ENCODE measurements around the gene RER1.

Gene RER1

GRCh38 chr1:2391041-2391930 lies at the start of gene RER1, which contains the start of gene MORN1:
RER1 (plus strand) TSS chr1:2391841; CDS start chr1:2395791, 3,950 bp downstream.
MORN1 (minus strand) TSS chr1:2391554; CDS start chr1:2391533, 21 bp downstream.
- peak within 1 kb of the TSS; percentile 91 for H3K27ac ChIP-seq (ENCODE audit: low read depth, low read length)

GRCh38 chr1:2342384-2343022 lies 49.1 kb upstream of the RER1 start:
- H3K36me3 ChIP-seq (ENCODE audit: low read length): no peaks in the 10 kb centered on the region
- TF ChIP-seq EZH2phosphoT487 (conservative IDR thresholded peaks at IDR 0.05; ENCODE audit: low read length) (no peak), CTCF (IDR thresholded peaks at IDR 0.05; ENCODE audit: insufficient read depth, low read length, poor library complexity, severe bottlenecking) (no peak)
- H3K4me3 ChIP-seq (ENCODE audit: insufficient read depth, low read length, poor library complexity, severe bottlenecking): no peak overlapping the region
- H2AFZ ChIP-seq (ENCODE audit: low read depth, low read length, severe bottlenecking): no peak overlapping the region
- no peaks in the 10 kb centered on the region for H4K20me1 ChIP-seq (ENCODE audit: low read depth, low read length)
- no peaks in the 10 kb centered on the region for H3K9me3 ChIP-seq (ENCODE audit: insufficient read depth, low read length)
- no peak overlapping the region for H3K9ac ChIP-seq (ENCODE audit: low read length)
- no peak overlapping the region for H3K27ac ChIP-seq (ENCODE audit: low read depth, low read length)
- H3K79me2 ChIP-seq (ENCODE audit: insufficient read depth, low read length): no peaks in the 10 kb centered on the region
- H3K27me3 ChIP-seq (ENCODE audit: low read length): no peaks in the 10 kb centered on the region
- H3K4me2 ChIP-seq (ENCODE audit: low read depth, low read length, poor library complexity, severe bottlenecking): no peak overlapping the region
- no peaks in the 10 kb centered on the region for H3F3A ChIP-seq (ENCODE audit: insufficient read depth)
- no peaks in the 10 kb centered on the region for H3K9me2 ChIP-seq (replicated peaks; ENCODE audit: insufficient read depth, low read length)

More at GRCh38 chr1:2391041-2391930, at the start of gene RER1, which contains the start of gene MORN1:
- no peaks in the 10 kb centered on the region for H3K36me3 ChIP-seq (ENCODE audit: low read length)
- H3K79me2 ChIP-seq (ENCODE audit: insufficient read depth, low read length): peaks cover 30% of the 10 kb centered on the region
- peak within 1 kb of the TSS; percentile 70 for H3K4me3 ChIP-seq (ENCODE audit: insufficient read depth, low read length, poor library complexity, severe bottlenecking)
- H3F3A ChIP-seq (ENCODE audit: insufficient read depth): peaks cover 15% of the 10 kb centered on the region
- no peaks in the 10 kb centered on the region for H3K27me3 ChIP-seq (ENCODE audit: low read length)
- TF ChIP-seq CTCF (IDR thresholded peaks at IDR 0.05; ENCODE audit: insufficient read depth, low read length, poor library complexity, severe bottlenecking) (no peak), EZH2phosphoT487 (conservative IDR thresholded peaks at IDR 0.05; ENCODE audit: low read length) (no peak)
- H3K4me2 ChIP-seq (ENCODE audit: low read depth, low read length, poor library complexity, severe bottlenecking): peak within 1 kb of the TSS; percentile 77
- H2AFZ ChIP-seq (ENCODE audit: low read depth, low read length, severe bottlenecking): no peak within 1 kb of the TSS
- H3K9me2 ChIP-seq (replicated peaks; ENCODE audit: insufficient read depth, low read length): no peaks in the 10 kb centered on the region
- no peaks in the 10 kb centered on the region for H4K20me1 ChIP-seq (ENCODE audit: low read depth, low read length)
- H3K9me3 ChIP-seq (ENCODE audit: insufficient read depth, low read length): no peaks in the 10 kb centered on the region
- peak within 1 kb of the TSS; percentile 84 for H3K9ac ChIP-seq (ENCODE audit: low read length)

GRCh38 chr1:2343023-2343935 lies 48.4 kb upstream of the RER1 start:
- Histone ChIP-seq H3K4me3 (ENCODE audit: insufficient read depth, low read length, poor library complexity, severe bottlenecking) (no peak overlapping the region), H4K20me1 (ENCODE audit: low read depth, low read length) (no peaks in the 10 kb centered on the region), H3K27me3 (ENCODE audit: low read length) (no peaks in the 10 kb centered on the region), H3K9ac (ENCODE audit: low read length) (no peak overlapping the region), H3F3A (ENCODE audit: insufficient read depth) (no peaks in the 10 kb centered on the region), H3K9me3 (ENCODE audit: insufficient read depth, low read length) (no peaks in the 10 kb centered on the region), H3K9me2 (replicated peaks; ENCODE audit: insufficient read depth, low read length) (no peaks in the 10 kb centered on the region), H3K79me2 (ENCODE audit: insufficient read depth, low read length) (no peaks in the 10 kb centered on the region), H3K27ac (ENCODE audit: low read depth, low read length) (no peak overlapping the region), H3K4me2 (ENCODE audit: low read depth, low read length, poor library complexity, severe bottlenecking) (no peak overlapping the region), H2AFZ (ENCODE audit: low read depth, low read length, severe bottlenecking) (no peak overlapping the region), H3K36me3 (ENCODE audit: low read length) (no peaks in the 10 kb centered on the region)
- TF ChIP-seq CTCF (IDR thresholded peaks at IDR 0.05; ENCODE audit: insufficient read depth, low read length, poor library complexity, severe bottlenecking) (no peak), EZH2phosphoT487 (conservative IDR thresholded peaks at IDR 0.05; ENCODE audit: low read length) (no peak)

Measured in SU-DHL-6 (cell line).